HEK293 (cell line): ENCODE data around the gene USP7.
A peak's percentile ranks its signal among the peaks of the same experiment; 100 is the strongest.

Experiments used
- CTCF ChIA-PET: fragments of 350-600 bp; formaldehyde crosslinking; extraction: SDS; loops from one replicate; lab custom pipeline; 2021; ENCODE audit warnings: antibody characterized with exemption; lab: Yijun Ruan, JAX
- POLR2A ChIA-PET: fragments of 300-600 bp; formaldehyde crosslinking; extraction: SDS; loops from one replicate; lab custom pipeline; 2020; ENCODE audit warnings: antibody characterized with exemption, inconsistent platforms; lab: Yijun Ruan, JAX
- H3K27ac ChIP-seq: fragments of 200-500 bp; sonication (Bioruptor generic); 2 replicates; pipeline ENCODE4 v1.5.1; 2014; ENCODE audit warnings: low read depth, low read length, control low read depth, inconsistent platforms; ENCODE audit errors: extremely low read depth
- H3K36me3 ChIP-seq, 2 experiments: fragments of 200-500 bp in 1 of 2; sonication (Bioruptor generic) in 1 of 2; 1 replicate in 1 of 2; 2 replicates in 1 of 2; pipeline ENCODE4 v1.5.1; 2014 to 2017; ENCODE audit warnings: inconsistent platforms in 2 of 2, low read length in 2 of 2; ENCODE audit not compliant: control insufficient read depth in 2 of 2, insufficient read depth in 1 of 2
- H3K4me1 ChIP-seq: fragments of 200-500 bp; sonication (Bioruptor generic); 2 replicates; pipeline ENCODE4 v1.5.1; 2014; ENCODE audit warnings: mild to moderate bottlenecking, low read length, inconsistent platforms; ENCODE audit not compliant: control insufficient read depth, insufficient read depth
- H3K4me3 ChIP-seq: 2 replicates; pipeline ENCODE4 v1.5.1; 2011; ENCODE audit warnings: low read depth, mild to moderate bottlenecking, control low read depth, low read length, moderate library complexity
- H3K9me3 ChIP-seq: fragments of 200-500 bp; sonication (Bioruptor generic); 2 replicates; pipeline ENCODE4 v1.5.1; 2014; ENCODE audit warnings: low read depth, low read length, inconsistent platforms; ENCODE audit not compliant: control insufficient read depth, insufficient read depth
- BCL11B ChIP-seq: fragments of 450-650 bp; formaldehyde crosslinking; IDR thresholded peaks from 2 replicates; pipeline ENCODE4 v1.5.1; 2016; ENCODE audit warnings: low read depth, missing biosample characterization, missing genetic modification characterization
- EGR2 ChIP-seq: fragments of 450-650 bp; formaldehyde crosslinking; IDR thresholded peaks from 2 replicates; pipeline ENCODE4 v1.5.1; 2016; ENCODE audit warnings: low read depth, missing biosample characterization, missing genetic modification characterization
- INSM2 ChIP-seq: fragments of 450-650 bp; formaldehyde crosslinking; IDR thresholded peaks from 2 replicates; pipeline ENCODE4 v1.5.1; 2016; ENCODE audit warnings: missing biosample characterization, missing genetic modification characterization
- KLF17 ChIP-seq: fragments of 450-650 bp; formaldehyde crosslinking; IDR thresholded peaks from 2 replicates; pipeline ENCODE4 v1.5.1; 2016; ENCODE audit warnings: missing biosample characterization, missing genetic modification characterization
- KLF8 ChIP-seq: fragments of 450-650 bp; formaldehyde crosslinking; IDR thresholded peaks from 2 replicates; pipeline ENCODE4 v1.5.1; 2016; ENCODE audit warnings: missing biosample characterization, missing genetic modification characterization
- PRDM6 ChIP-seq: fragments of 450-650 bp; formaldehyde crosslinking; IDR thresholded peaks from 2 replicates; pipeline ENCODE4 v1.5.1; 2017; ENCODE audit warnings: missing biosample characterization, missing genetic modification characterization
- SETDB1 ChIP-seq: IDR thresholded peaks from one replicate; pipeline ENCODE4 v1.6.1; 2017; ENCODE audit warnings: mild to moderate bottlenecking, low read length, moderate library complexity, mixed read lengths; ENCODE audit not compliant: insufficient read length
- TSHZ1 ChIP-seq: fragments of 450-650 bp; formaldehyde crosslinking; IDR thresholded peaks from 2 replicates; pipeline ENCODE4 v1.5.1; 2016; ENCODE audit warnings: missing biosample characterization, missing genetic modification characterization, borderline replicate concordance
- WT1 ChIP-seq: fragments of 450-650 bp; formaldehyde crosslinking; IDR thresholded peaks from 2 replicates; pipeline ENCODE4 v1.5.1; 2016; ENCODE audit warnings: missing biosample characterization, missing genetic modification characterization
- YY2 ChIP-seq: fragments of 450-650 bp; formaldehyde crosslinking; IDR thresholded peaks from 2 replicates; pipeline ENCODE4 v1.5.1; 2016; ENCODE audit warnings: missing biosample characterization, missing genetic modification characterization
- ZBTB17 ChIP-seq: fragments of 450-650 bp; formaldehyde crosslinking; IDR thresholded peaks from 2 replicates; pipeline ENCODE4 v1.5.1; 2016; ENCODE audit warnings: missing biosample characterization, missing genetic modification characterization
- ZBTB26 ChIP-seq: fragments of 450-650 bp; formaldehyde crosslinking; optimal IDR thresholded peaks from 2 replicates; pipeline ENCODE3; 2016; ENCODE audit warnings: missing biosample characterization, mild to moderate bottlenecking, missing genetic modification characterization
- ZBTB44 ChIP-seq: fragments of 450-650 bp; IDR thresholded peaks from 2 replicates; pipeline ENCODE4 v1.5.1; 2018; ENCODE audit warnings: missing biosample characterization, mild to moderate bottlenecking, missing genetic modification characterization
- ZNF10 ChIP-seq: fragments of 450-650 bp; formaldehyde crosslinking; IDR thresholded peaks from 2 replicates; pipeline ENCODE4 v1.5.1; 2017; ENCODE audit warnings: missing biosample characterization, missing genetic modification characterization
- ZNF155 ChIP-seq: fragments of 450-650 bp; formaldehyde crosslinking; IDR thresholded peaks from 2 replicates; pipeline ENCODE4 v1.5.1; 2016; ENCODE audit warnings: missing biosample characterization, missing genetic modification characterization
- ZNF2 ChIP-seq: fragments of 450-650 bp; formaldehyde crosslinking; IDR thresholded peaks from 2 replicates; pipeline ENCODE4 v1.5.1; 2016; ENCODE audit warnings: missing biosample characterization, missing genetic modification characterization
- ZNF335 ChIP-seq: fragments of 450-650 bp; formaldehyde crosslinking; conservative IDR thresholded peaks from 2 replicates; pipeline ENCODE4 v1.5.1; 2016; ENCODE audit warnings: missing biosample characterization, missing genetic modification characterization
- ZNF501 ChIP-seq: fragments of 450-650 bp; formaldehyde crosslinking; IDR thresholded peaks from 2 replicates; pipeline ENCODE4 v1.5.1; 2016; ENCODE audit warnings: missing biosample characterization, missing genetic modification characterization
- ZNF544 ChIP-seq: fragments of 450-650 bp; formaldehyde crosslinking; IDR thresholded peaks from 2 replicates; pipeline ENCODE4 v1.5.0; 2017; ENCODE audit warnings: missing biosample characterization, missing genetic modification characterization
- ZNF549 ChIP-seq: fragments of 450-650 bp; IDR thresholded peaks from 2 replicates; pipeline ENCODE4 v1.5.1; 2018; ENCODE audit warnings: missing biosample characterization, missing genetic modification characterization, mild to moderate bottlenecking, inconsistent platforms, moderate library complexity
- ZNF600 ChIP-seq: fragments of 450-650 bp; formaldehyde crosslinking; IDR thresholded peaks from 2 replicates; pipeline ENCODE4 v1.5.1; 2016; ENCODE audit warnings: missing biosample characterization, missing genetic modification characterization
- ZNF623 ChIP-seq: fragments of 450-650 bp; formaldehyde crosslinking; IDR thresholded peaks from 2 replicates; pipeline ENCODE4 v1.5.1; 2016; ENCODE audit warnings: missing biosample characterization, missing genetic modification characterization
- ZNF76 ChIP-seq: fragments of 450-650 bp; formaldehyde crosslinking; IDR thresholded peaks from 2 replicates; pipeline ENCODE4; 2016; ENCODE audit warnings: low read depth, missing biosample characterization, missing genetic modification characterization, borderline replicate concordance
- ZNF792 ChIP-seq: fragments of 450-650 bp; formaldehyde crosslinking; IDR thresholded peaks from 2 replicates; pipeline ENCODE4 v1.5.1; 2016; ENCODE audit warnings: missing biosample characterization, missing genetic modification characterization
- ZSCAN23 ChIP-seq: fragments of 450-650 bp; formaldehyde crosslinking; IDR thresholded peaks from 2 replicates; pipeline ENCODE4 v1.5.1; 2016; ENCODE audit warnings: missing biosample characterization, missing genetic modification characterization

Gene USP7

GRCh38 chr16:8868416-8869211 lies 95.1 kb downstream of the USP7 start, which contains the start of gene CARHSP1 (continued):
- TF ChIP-seq ZNF623 (tag by site-specific recombination) (no peak), ZNF76 (peak; percentile 82), ZNF2 (tag by site-specific recombination) (no peak; the same call in 1 of the 2 replicates), ZNF155 (tag by site-specific recombination) (no peak), KLF8 (tag by site-specific recombination) (peak; percentile 79), ZNF792 (tag by site-specific recombination) (no peak), ZNF335 (tag by site-specific recombination) (no peak; the same call in 1 of the 2 replicates), ZNF544 (tag by site-specific recombination) (no peak), ZSCAN23 (tag by site-specific recombination) (no peak), ZBTB17 (peak; percentile 80), ZNF10 (tag by site-specific recombination) (peak; percentile 38; the same call in 1 of the 2 replicates), INSM2 (tag by site-specific recombination) (peak; percentile 58; the same call in 1 of the 2 replicates)

GRCh38 chr16:8867932-8868415 lies 95.7 kb downstream of the USP7 start:
- H3K9me3 ChIP-seq, result no peaks in the 10 kb centered on the region
- peak overlapping the region; percentile 90 for H3K27ac ChIP-seq
- H3K4me1 ChIP-seq, result peaks cover 11% of the 10 kb centered on the region
- peak overlapping the region; percentile 75 for H3K4me3 ChIP-seq
- ChIA-PET POLR2A (interaction anchor here (0.6 to 2.4 kb wide), 12 partner anchors 13 to 224 kb away, joined by 3 to 21 read pairs (median 4); partner anchors contain the start of genes ABAT, HAPSTR1, PMM2 and TMEM186), CTCF (no interaction called here)
- peaks cover 0 to 14% of the 10 kb centered on the region in 2 experiments; a peak in 2 of 3 replicates for H3K36me3 ChIP-seq
- TF ChIP-seq WT1 (tag by site-specific recombination) (no peak), EGR2 (tag by site-specific recombination) (peak; percentile 45; the same call in 1 of the 2 replicates), ZNF600 (no peak), SETDB1 (no peak), TSHZ1 (tag by site-specific recombination) (no peak), ZNF501 (tag by site-specific recombination) (no peak), ZNF155 (tag by site-specific recombination) (no peak), KLF17 (tag by site-specific recombination) (no peak), ZNF549 (no peak), ZNF335 (tag by site-specific recombination) (peak; percentile 86), ZSCAN23 (tag by site-specific recombination) (no peak), ZBTB26 (tag by site-specific recombination) (peak; percentile 49), ZNF2 (tag by site-specific recombination) (no peak), YY2 (tag by site-specific recombination) (no peak), PRDM6 (tag by site-specific recombination) (peak; percentile 64), BCL11B (tag by site-specific recombination) (no peak), ZBTB44 (no peak)
